ENCODE data around the gene ADK.
"Not testable (repeated sequence)": the region's sequence is repeated elsewhere in the genome, so short reads cannot be mapped to it uniquely, and the experiment has no call there.

The ADK gene

DNA sequence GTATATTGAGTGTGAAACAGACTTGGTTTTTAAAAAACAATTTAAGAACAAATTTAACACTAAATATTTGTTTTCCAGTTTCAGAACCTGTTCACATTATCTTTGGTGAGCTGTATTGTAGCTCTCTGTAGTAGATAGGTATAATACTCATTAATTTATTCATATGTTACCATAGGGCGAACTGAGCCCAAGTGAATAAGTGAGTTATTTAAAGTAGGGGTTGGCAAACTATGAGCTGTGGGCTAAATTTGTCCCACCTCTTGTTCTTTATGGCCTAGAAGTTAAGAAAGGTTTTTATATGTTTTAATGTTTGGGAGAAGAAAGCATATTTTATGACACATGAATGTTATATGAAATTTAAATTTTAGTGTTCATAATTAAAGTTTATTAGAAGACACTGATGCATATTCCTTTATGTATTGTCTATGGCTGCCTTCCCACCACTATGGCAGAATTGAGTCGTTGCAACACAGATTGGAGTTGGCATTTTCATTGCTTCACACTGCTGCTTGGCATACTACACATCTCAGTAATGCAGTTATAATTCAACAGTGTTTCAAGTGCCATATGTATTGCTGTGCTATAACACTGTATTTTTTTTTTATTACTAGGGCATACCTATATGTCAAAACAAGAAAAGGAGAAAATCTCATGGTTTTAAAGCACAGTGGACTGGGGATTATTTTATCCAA, 146.5 kb downstream of the ADK start:
- Histone ChIP-seq H3K27me3 (ENCODE audit: control insufficient read depth, insufficient read depth, low read length) (no peaks in the 10 kb centered on the region), H3K9ac (ENCODE audit: low read length) (no peak overlapping the region), H3K27ac (ENCODE audit: low read depth, low read length) (no peak overlapping the region), H3K4me1 (ENCODE audit: control insufficient read depth, insufficient read depth, low read length) (peaks cover 2% of the 10 kb centered on the region), H3K36me3 (ENCODE audit: control insufficient read depth, insufficient read depth, low read length) (no peaks in the 10 kb centered on the region), H3K4me3 (ENCODE audit: low read length) (no peak overlapping the region)

DNA sequence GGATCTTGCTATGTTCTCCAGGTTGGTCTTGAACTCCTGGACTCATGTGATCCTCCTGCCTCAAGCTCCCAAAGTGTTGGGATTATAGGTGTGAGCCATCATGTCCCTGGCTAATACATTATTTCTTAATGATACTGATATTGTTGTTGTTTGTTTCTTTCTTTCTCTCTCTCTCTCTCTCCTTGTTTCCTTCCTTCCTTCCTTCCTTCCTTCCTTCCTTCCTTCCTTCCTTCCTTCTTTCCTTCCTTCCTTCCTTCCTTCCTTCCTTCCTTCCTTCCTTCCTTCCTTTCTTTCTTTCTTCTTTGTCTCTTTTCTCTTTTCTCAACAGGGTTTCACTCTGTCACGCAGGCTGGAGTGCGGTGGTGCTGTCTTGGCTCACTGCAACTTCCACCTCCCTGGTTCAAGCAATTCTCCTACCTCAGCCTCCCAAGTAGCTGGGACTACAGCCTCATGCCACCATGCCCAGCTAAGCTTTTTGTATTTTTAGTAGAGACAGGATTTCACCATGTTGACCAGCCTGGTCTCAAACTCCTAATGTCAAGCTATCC, 149.1 kb downstream of the ADK start:
- not testable (repeated sequence) for H3K27me3 ChIP-seq (ENCODE audit: control insufficient read depth, insufficient read depth, low read length); H3K4me3 ChIP-seq (ENCODE audit: low read length); H3K27ac ChIP-seq (ENCODE audit: low read depth, low read length); H3K4me1 ChIP-seq (ENCODE audit: control insufficient read depth, insufficient read depth, low read length); H3K36me3 ChIP-seq (ENCODE audit: control insufficient read depth, insufficient read depth, low read length); H3K9ac ChIP-seq (ENCODE audit: low read length)

DNA sequence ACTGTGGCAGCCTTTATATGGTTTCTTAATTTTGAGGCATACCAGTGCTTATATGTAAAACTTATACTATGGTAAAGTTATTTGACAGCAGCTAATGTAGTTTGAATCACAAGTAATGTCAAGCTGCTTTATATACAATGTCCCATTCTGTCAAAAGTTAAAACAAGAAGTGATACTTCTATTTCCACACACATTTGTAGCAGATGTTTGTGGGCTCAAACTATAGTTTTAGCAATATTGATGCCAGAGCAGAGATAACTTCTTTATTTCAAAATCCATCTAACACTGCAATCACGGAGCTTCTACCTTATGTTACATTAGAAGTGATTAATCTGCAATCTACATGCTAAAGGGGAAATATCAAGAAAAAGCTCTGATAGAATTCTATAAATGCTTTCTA, 149.6 kb downstream of the ADK start:
- H3K27me3 ChIP-seq (ENCODE audit: control insufficient read depth, insufficient read depth, low read length): no peaks in the 10 kb centered on the region
- H3K4me3 ChIP-seq (ENCODE audit: low read length): no peak overlapping the region
- H3K36me3 ChIP-seq (ENCODE audit: control insufficient read depth, insufficient read depth, low read length): no peaks in the 10 kb centered on the region
- H3K9ac ChIP-seq (ENCODE audit: low read length): no peak overlapping the region
- no peak overlapping the region for H3K27ac ChIP-seq (ENCODE audit: low read depth, low read length)
- no peaks in the 10 kb centered on the region for H3K4me1 ChIP-seq (ENCODE audit: control insufficient read depth, insufficient read depth, low read length)

DNA sequence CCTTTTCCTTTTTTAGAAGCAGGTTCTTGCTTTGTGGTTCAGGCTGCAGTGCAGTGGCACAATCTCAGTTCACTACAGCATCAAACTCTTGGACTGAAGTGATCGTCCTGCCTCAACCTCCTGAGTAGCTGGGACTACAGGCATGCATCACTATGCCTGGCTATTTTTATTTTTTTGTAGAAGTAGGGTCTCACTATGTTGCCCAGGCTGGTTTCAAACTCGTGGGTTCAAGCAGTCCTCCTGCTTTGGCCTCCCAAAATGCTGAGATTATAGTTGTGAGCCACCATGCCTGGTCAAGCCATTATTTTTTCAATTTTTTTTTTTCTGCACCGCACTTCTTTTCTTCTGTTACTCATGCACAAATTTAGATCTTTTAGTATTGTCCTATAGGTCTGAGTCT, 154.7 kb downstream of the ADK start:
- H3K36me3 ChIP-seq (ENCODE audit: control insufficient read depth, insufficient read depth, low read length): no peaks in the 10 kb centered on the region
- H3K4me3 ChIP-seq (ENCODE audit: low read length): no peak overlapping the region
- peaks cover 6% of the 10 kb centered on the region for H3K4me1 ChIP-seq (ENCODE audit: control insufficient read depth, insufficient read depth, low read length)
- no peak overlapping the region for H3K9ac ChIP-seq (ENCODE audit: low read length)
- no peaks in the 10 kb centered on the region for H3K27me3 ChIP-seq (ENCODE audit: control insufficient read depth, insufficient read depth, low read length)
- no peak overlapping the region for H3K27ac ChIP-seq (ENCODE audit: low read depth, low read length)

DNA sequence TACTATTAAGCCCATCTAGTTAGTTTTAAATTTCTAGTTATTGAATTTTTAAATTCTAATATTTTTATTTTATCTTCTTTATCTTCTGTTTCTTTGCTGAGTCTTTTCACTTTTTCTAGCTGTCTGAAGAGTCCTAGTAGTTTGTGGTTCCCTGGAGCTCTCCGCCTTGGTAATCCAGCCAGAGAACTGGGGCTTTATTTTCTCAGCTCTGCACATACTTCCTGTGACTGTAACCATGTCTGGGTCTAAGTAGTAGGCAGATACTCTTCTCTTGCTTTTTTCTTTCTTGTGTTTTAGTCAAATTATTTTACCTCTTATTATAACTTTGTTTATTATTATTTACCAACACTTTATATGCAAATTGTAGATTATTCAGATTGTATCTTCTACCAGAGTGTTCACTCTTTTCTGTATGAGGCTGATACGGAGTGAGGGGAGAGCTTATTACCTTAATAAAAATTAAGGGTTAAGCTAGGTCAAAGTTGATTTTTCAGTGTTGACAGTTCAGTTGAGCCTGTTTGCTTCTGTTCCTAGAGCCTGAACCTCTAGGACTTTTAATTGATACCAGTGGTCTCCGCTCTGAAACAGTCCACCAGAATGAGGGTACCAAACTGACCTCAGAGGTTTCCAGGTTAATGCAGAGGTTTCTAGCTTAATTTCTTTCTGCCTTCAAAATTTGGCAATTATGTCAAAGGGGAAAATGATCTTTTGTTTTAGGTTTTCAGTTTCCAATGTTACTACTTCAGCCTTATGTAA, 155.4 kb downstream of the ADK start:
- no peak overlapping the region for H3K9ac ChIP-seq (ENCODE audit: low read length)
- H3K36me3 ChIP-seq (ENCODE audit: control insufficient read depth, insufficient read depth, low read length): no peaks in the 10 kb centered on the region
- no peaks in the 10 kb centered on the region for H3K27me3 ChIP-seq (ENCODE audit: control insufficient read depth, insufficient read depth, low read length)
- H3K4me1 ChIP-seq (ENCODE audit: control insufficient read depth, insufficient read depth, low read length): peaks cover 6% of the 10 kb centered on the region
- H3K4me3 ChIP-seq (ENCODE audit: low read length): no peak overlapping the region
- no peak overlapping the region for H3K27ac ChIP-seq (ENCODE audit: low read depth, low read length)

DNA sequence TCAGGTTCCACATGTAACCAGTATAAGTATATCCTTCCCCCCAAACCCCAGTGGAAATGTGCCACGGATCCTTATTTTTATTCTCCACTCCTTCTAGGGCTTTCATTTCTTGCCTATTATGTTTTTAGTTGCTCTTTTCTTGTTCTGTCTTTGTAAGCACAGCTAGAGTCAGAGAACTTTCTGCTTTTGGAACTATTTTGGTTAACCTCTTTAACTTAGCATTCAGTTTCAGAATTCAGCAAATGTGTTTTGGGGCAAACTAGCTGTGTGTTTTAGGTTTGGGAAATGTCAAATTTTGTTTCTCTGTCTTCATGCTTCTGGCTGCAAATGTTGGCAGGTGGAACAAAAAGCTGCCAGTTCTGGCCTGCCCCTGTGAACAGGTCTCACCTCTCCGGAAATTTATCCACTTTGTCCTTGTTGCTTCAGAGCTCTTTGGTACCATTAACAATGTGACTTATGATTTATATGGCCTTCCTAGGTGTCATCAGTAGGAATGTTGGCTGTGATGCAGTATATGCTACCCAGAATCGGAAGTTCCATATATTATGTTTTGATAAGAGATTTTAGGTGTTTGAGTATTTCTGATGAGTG, 156.1 kb downstream of the ADK start:
- no peak overlapping the region for H3K27ac ChIP-seq (ENCODE audit: low read depth, low read length)
- H3K4me3 ChIP-seq (ENCODE audit: low read length): no peak overlapping the region
- no peak overlapping the region for H3K9ac ChIP-seq (ENCODE audit: low read length)
- H3K36me3 ChIP-seq (ENCODE audit: control insufficient read depth, insufficient read depth, low read length): no peaks in the 10 kb centered on the region
- H3K27me3 ChIP-seq (ENCODE audit: control insufficient read depth, insufficient read depth, low read length): no peaks in the 10 kb centered on the region
- H3K4me1 ChIP-seq (ENCODE audit: control insufficient read depth, insufficient read depth, low read length): peaks cover 6% of the 10 kb centered on the region

DNA sequence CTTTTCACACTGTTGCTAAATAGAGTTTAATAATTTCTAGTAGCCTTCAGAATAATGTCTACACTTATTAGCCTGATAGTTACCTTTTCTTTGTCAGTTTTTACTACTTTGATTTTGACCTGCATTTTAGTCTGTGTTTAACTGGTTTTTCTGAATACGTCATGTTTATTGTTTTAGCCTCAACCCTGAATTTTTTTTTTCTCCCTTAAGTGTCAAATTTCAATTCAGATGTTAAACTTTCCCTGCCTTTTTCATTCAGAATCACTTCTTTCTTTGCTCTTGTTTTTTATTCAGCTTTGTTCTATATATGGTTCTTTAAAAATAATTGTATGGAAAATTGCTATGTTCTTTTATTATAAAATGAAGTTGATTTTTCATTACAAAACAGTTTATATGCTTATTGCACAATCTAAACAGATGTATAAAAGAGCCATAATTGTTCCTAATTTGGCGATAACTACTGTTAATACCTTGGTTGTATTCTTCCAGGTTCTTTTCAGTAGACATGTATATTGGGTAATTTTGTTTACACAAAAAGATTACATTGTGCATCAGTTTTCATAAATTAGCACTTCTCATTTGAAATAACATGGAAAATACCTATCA, 159.7 kb downstream of the ADK start:
- Histone ChIP-seq H3K27ac (ENCODE audit: low read depth, low read length) (no peak overlapping the region), H3K9ac (ENCODE audit: low read length) (no peak overlapping the region), H3K27me3 (ENCODE audit: control insufficient read depth, insufficient read depth, low read length) (no peaks in the 10 kb centered on the region), H3K36me3 (ENCODE audit: control insufficient read depth, insufficient read depth, low read length) (no peaks in the 10 kb centered on the region), H3K4me1 (ENCODE audit: control insufficient read depth, insufficient read depth, low read length) (peaks cover 6% of the 10 kb centered on the region), H3K4me3 (ENCODE audit: low read length) (no peak overlapping the region)

DNA sequence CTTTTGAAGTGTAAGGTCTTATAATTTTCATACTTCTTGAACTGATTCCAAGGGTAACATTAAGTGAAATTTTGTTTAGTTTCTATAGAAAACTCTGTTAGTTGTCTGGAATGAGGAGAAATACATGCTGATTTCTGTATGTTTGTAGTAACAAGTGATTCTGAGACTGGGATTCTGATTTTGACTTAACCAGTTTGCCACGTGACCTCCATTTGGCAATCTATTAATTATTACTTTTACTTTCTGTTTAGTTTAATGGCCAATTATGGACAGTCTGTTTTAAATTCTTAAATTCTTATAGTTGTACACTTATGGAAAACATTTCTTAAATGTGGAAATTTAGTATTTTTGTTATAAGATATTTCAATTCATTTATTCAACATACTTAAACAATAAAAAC, 163.1 kb downstream of the ADK start:
- H3K4me1 ChIP-seq (ENCODE audit: control insufficient read depth, insufficient read depth, low read length): no peaks in the 10 kb centered on the region
- H3K27me3 ChIP-seq (ENCODE audit: control insufficient read depth, insufficient read depth, low read length): no peaks in the 10 kb centered on the region
- no peak overlapping the region for H3K27ac ChIP-seq (ENCODE audit: low read depth, low read length)
- H3K36me3 ChIP-seq (ENCODE audit: control insufficient read depth, insufficient read depth, low read length): no peaks in the 10 kb centered on the region
- H3K4me3 ChIP-seq (ENCODE audit: low read length): no peak overlapping the region
- H3K9ac ChIP-seq (ENCODE audit: low read length): no peak overlapping the region

DNA sequence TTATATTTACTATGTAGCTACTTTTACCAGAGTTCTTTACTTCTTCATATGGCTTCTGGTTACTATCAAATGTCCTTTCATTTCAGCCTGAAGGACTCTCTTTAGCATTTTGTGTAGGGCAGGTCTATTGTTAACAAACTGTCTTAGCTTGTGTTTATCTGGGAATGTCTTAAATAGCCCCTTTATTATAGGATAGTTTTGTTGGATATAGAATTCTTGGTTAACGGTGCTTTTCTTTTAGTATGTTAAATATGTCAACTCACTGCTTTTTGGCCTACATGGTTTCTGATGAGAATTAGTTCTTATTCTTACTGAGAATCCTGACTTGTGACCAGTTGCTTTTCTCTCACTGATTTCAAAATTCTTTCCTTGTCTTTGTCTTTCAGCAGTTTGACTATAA, 169.0 kb downstream of the ADK start:
- Histone ChIP-seq H3K9ac (ENCODE audit: low read length) (no peak overlapping the region), H3K36me3 (ENCODE audit: control insufficient read depth, insufficient read depth, low read length) (no peaks in the 10 kb centered on the region), H3K4me3 (ENCODE audit: low read length) (no peak overlapping the region), H3K4me1 (ENCODE audit: control insufficient read depth, insufficient read depth, low read length) (no peaks in the 10 kb centered on the region), H3K27me3 (ENCODE audit: control insufficient read depth, insufficient read depth, low read length) (no peaks in the 10 kb centered on the region), H3K27ac (ENCODE audit: low read depth, low read length) (no peak overlapping the region)

DNA sequence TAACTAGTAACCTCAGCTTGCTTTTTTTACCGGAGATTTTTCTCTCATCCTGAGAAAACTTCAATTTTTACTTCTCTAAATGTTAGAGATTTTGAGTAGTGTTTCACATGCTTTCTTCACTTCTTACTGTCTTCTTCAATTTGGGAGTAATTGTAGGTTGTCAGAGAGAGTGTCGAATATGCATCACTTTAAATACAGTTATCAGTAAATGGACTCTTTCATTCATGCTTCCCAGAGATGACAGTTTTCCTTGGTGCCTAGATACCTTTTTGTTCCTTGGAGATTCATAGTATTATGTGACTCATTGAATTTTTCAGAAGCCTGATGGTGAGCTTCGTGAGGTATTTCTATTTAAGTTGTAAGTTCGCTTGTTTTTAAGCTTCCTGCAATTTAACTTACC, 169.7 kb downstream of the ADK start:
- Histone ChIP-seq H3K36me3 (ENCODE audit: control insufficient read depth, insufficient read depth, low read length) (no peaks in the 10 kb centered on the region), H3K4me3 (ENCODE audit: low read length) (no peak overlapping the region), H3K27me3 (ENCODE audit: control insufficient read depth, insufficient read depth, low read length) (no peaks in the 10 kb centered on the region), H3K9ac (ENCODE audit: low read length) (no peak overlapping the region), H3K4me1 (ENCODE audit: control insufficient read depth, insufficient read depth, low read length) (no peaks in the 10 kb centered on the region), H3K27ac (ENCODE audit: low read depth, low read length) (no peak overlapping the region)

DNA sequence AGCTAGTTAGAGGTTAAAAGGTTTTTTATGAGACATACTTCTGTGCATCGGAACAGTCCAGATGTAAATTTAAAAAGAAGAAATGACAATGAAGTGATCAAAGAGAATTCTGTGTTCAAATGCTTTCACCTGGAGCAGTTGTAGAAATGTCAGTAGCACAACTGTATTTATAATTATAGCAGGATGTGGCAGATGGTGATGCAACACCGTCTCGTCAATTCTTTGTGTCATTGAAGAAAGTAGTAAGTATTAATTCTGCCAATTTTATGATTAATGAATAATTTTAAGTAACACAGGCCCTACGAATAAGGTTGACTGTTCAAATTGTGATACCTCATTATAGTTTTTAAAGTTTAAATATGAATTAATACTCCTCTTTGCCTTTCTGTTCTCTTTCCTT, 171.1 kb downstream of the ADK start:
- Histone ChIP-seq H3K27me3 (ENCODE audit: control insufficient read depth, insufficient read depth, low read length) (no peaks in the 10 kb centered on the region), H3K4me1 (ENCODE audit: control insufficient read depth, insufficient read depth, low read length) (no peaks in the 10 kb centered on the region), H3K27ac (ENCODE audit: low read depth, low read length) (no peak overlapping the region), H3K4me3 (ENCODE audit: low read length) (no peak overlapping the region), H3K9ac (ENCODE audit: low read length) (no peak overlapping the region), H3K36me3 (ENCODE audit: control insufficient read depth, insufficient read depth, low read length) (no peaks in the 10 kb centered on the region)

DNA sequence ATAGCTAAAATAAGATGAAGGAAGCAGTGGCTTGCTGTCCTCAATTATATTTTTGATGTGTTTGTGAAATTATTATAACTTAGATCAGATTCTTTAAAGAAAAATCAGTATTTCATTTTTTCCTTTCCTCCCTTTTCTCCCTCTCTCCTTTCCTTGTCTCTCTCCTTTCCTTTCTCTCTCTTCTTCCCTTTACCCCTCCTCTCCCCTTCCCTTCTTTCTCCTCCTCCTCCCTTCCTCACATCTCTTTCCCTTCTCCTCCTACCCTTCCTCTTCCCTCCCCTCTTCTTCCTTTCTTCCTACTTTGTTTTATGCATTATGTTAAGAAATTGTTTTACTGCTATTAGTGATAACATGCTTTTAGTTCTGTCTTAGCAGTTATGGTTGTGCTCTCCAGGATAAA, 171.5 kb downstream of the ADK start:
- Histone ChIP-seq H3K4me3 (ENCODE audit: low read length) (no peak overlapping the region), H3K27ac (ENCODE audit: low read depth, low read length) (no peak overlapping the region), H3K36me3 (ENCODE audit: control insufficient read depth, insufficient read depth, low read length) (no peaks in the 10 kb centered on the region), H3K27me3 (ENCODE audit: control insufficient read depth, insufficient read depth, low read length) (no peaks in the 10 kb centered on the region), H3K4me1 (ENCODE audit: control insufficient read depth, insufficient read depth, low read length) (no peaks in the 10 kb centered on the region), H3K9ac (ENCODE audit: low read length) (no peak overlapping the region)

Data from rectal smooth muscle tissue (tissue), 1 donor.